Measurements from ENCODE around the gene ZMAT5.

The ZMAT5 gene

DNA sequence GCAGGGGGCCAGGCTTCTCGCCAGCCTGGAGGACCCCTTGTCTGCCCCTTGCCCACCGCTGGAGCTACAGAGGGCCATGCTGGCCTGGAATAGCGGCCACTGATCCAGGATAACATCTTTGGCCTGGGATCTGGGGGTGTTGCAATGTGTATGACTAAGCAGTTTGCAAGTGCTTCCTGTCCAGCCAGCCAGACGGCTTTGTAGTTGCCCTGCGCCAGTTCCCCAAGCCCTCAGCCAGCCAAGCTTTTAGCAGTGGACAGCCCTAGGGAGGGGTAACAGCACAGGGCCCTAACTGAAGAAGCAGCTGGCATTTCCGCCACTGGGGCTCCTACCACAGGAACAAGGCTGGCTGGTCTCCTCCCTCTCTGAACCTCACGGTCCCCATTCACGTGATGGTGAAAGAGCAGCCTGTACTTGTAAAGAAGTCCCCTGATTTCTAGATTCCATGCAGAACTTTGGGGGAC lies 32.4 kb upstream of the ZMAT5 start:
- H3K36me3 Mint-ChIP-seq (ENCODE audit: insufficient read depth): peaks cover 36% of the 10 kb centered on the region

DNA sequence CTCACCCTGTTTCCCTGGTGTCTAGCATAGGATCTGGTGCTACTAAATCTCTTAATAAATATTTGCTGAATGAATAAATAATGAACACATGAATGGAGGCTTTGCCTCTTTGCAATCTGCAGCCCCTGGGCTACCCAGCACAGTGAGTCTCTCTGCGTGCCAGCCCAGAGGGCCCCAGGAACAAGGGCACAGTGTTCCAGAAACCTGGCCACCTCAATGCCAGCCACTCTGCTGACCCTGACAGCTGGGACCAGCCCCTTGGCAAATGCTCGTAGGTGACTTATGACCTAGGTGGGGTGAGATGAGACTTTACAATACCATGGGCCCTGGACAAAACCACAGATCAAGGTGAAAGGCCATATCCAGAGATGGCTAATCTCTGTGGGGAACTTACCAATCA lies 32.0 kb upstream of the ZMAT5 start:
- H3K9me3 Mint-ChIP-seq: no peaks in the 10 kb centered on the region
- no peak for DNase-seq (ENCODE audit: low spot score in 2 of 2)

More for the DNA sequence above, 32.4 kb upstream of the ZMAT5 start:
- Mint-ChIP-seq H3K4me1 (no peaks in the 10 kb centered on the region), H3K9me3 (no peaks in the 10 kb centered on the region), H3K27me3 (no peaks in the 10 kb centered on the region), H3K27ac (ENCODE audit: low read depth) (no peak overlapping the region), H3K4me3 (no peak overlapping the region)
- DNase-seq (ENCODE audit: low spot score in 2 of 2) (no peak), ATAC-seq (replicated peaks; ENCODE audit: extremely low read depth, poor library complexity, severe bottlenecking) (no peak)

GRCh38 chr22:29798318-29798717 lies 31.5 kb upstream of the ZMAT5 start:
- no peaks in the 10 kb centered on the region for H3K4me1 Mint-ChIP-seq
- no peaks in the 10 kb centered on the region for H3K9me3 Mint-ChIP-seq
- no peaks in the 10 kb centered on the region for H3K27me3 Mint-ChIP-seq
- ATAC-seq (replicated peaks; ENCODE audit: extremely low read depth, poor library complexity, severe bottlenecking) (no peak), DNase-seq (ENCODE audit: low spot score in 2 of 2) (no peak)
- no peak overlapping the region for H3K4me3 Mint-ChIP-seq
- peaks cover 33% of the 10 kb centered on the region for H3K36me3 Mint-ChIP-seq (ENCODE audit: insufficient read depth)
- no peak overlapping the region for H3K27ac Mint-ChIP-seq (ENCODE audit: low read depth)

More for the DNA sequence above, 32.0 kb upstream of the ZMAT5 start:
- no peak for ATAC-seq (replicated peaks; ENCODE audit: extremely low read depth, poor library complexity, severe bottlenecking)
- H3K27me3 Mint-ChIP-seq: no peaks in the 10 kb centered on the region
- H3K4me1 Mint-ChIP-seq: no peaks in the 10 kb centered on the region
- H3K4me3 Mint-ChIP-seq: no peak overlapping the region
- H3K36me3 Mint-ChIP-seq (ENCODE audit: insufficient read depth): peaks cover 34% of the 10 kb centered on the region
- H3K27ac Mint-ChIP-seq (ENCODE audit: low read depth): no peak overlapping the region

GRCh38 chr22:29797351-29797750 lies 30.5 kb upstream of the ZMAT5 start:
- Mint-ChIP-seq H3K4me1 (no peaks in the 10 kb centered on the region), H3K27ac (ENCODE audit: low read depth) (no peak overlapping the region), H3K27me3 (no peaks in the 10 kb centered on the region), H3K9me3 (no peaks in the 10 kb centered on the region), H3K36me3 (ENCODE audit: insufficient read depth) (peaks cover 36% of the 10 kb centered on the region), H3K4me3 (no peak overlapping the region)
- ATAC-seq (replicated peaks; ENCODE audit: extremely low read depth, poor library complexity, severe bottlenecking) (no peak), DNase-seq (ENCODE audit: low spot score in 2 of 2) (no peak)

DNA sequence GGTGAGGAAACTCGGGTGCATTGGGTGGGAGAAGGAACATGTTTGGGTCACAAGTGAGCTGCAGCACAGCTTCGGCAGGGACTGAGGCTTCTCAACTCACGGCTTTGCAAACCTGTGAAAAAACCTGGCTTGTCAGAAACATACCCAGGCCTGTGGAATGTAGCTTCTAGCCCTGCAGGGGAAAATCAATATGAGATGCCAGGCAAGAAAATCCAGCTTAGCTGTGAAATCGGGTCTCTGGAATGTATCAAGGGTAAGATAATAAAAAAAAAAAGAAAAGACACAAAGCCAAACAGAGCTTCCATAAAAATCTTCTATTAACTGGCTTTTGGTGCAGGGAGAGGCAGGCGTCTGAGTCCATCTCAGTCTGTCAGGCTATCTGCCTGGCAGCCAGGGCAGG lies 28.9 kb upstream of the ZMAT5 start:
- Mint-ChIP-seq H3K27ac (ENCODE audit: low read depth) (no peak overlapping the region), H3K27me3 (no peaks in the 10 kb centered on the region), H3K36me3 (ENCODE audit: insufficient read depth) (peaks cover 34% of the 10 kb centered on the region), H3K9me3 (no peaks in the 10 kb centered on the region), H3K4me1 (no peaks in the 10 kb centered on the region), H3K4me3 (no peak overlapping the region)
- ATAC-seq (replicated peaks; ENCODE audit: extremely low read depth, poor library complexity, severe bottlenecking): no peak
- DNase-seq (ENCODE audit: low spot score in 2 of 2): no peak

DNA sequence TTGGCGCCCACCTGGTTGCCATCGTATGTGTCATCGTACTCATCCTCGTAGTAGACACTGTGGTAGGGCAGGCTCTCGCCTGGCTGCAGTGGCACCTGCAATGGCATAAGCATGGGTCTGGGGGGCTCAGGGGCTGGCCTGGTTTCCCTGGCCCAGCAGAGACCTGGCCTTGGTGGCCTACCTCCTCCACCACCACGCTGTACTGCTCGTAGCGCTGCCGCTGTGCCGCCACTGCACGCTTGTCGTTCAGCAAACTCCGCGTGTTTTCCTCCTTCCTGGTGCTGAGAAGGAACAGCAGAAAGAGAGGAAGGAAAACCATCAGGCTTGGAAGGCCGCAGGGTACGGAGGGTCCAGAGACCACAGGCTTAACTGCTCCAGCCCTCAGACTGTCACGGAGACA lies 26.6 kb upstream of the ZMAT5 start:
- Mint-ChIP-seq H3K4me3 (no peak overlapping the region), H3K36me3 (ENCODE audit: insufficient read depth) (peaks cover 33% of the 10 kb centered on the region), H3K9me3 (no peaks in the 10 kb centered on the region), H3K27ac (ENCODE audit: low read depth) (no peak overlapping the region), H3K4me1 (no peaks in the 10 kb centered on the region), H3K27me3 (no peaks in the 10 kb centered on the region)
- ATAC-seq (replicated peaks; ENCODE audit: extremely low read depth, poor library complexity, severe bottlenecking): no peak
- DNase-seq (ENCODE audit: low spot score in 2 of 2): no peak

GRCh38 chr22:29790061-29790460 lies 23.3 kb upstream of the ZMAT5 start:
- ATAC-seq (replicated peaks; ENCODE audit: extremely low read depth, poor library complexity, severe bottlenecking): no peak
- no peak overlapping the region for H3K4me3 Mint-ChIP-seq

GRCh38 chr22:29788339-29789279 lies 21.8 kb upstream of the ZMAT5 start:
- Mint-ChIP-seq H3K27me3 (no peaks in the 10 kb centered on the region), H3K4me3 (no peak overlapping the region), H3K36me3 (ENCODE audit: insufficient read depth) (peaks cover 26% of the 10 kb centered on the region), H3K27ac (ENCODE audit: low read depth) (no peak overlapping the region), H3K9me3 (no peaks in the 10 kb centered on the region), H3K4me1 (no peaks in the 10 kb centered on the region)
- DNase-seq (ENCODE audit: low spot score in 2 of 2) (no peak), ATAC-seq (replicated peaks; ENCODE audit: extremely low read depth, poor library complexity, severe bottlenecking) (no peak)

More at GRCh38 chr22:29790061-29790460, 23.3 kb upstream of the ZMAT5 start:
- Mint-ChIP-seq H3K27ac (ENCODE audit: low read depth) (no peak overlapping the region), H3K36me3 (ENCODE audit: insufficient read depth) (peaks cover 29% of the 10 kb centered on the region), H3K27me3 (no peaks in the 10 kb centered on the region), H3K9me3 (no peaks in the 10 kb centered on the region), H3K4me1 (no peaks in the 10 kb centered on the region)
- DNase-seq (ENCODE audit: low spot score in 2 of 2): no peak

DNA sequence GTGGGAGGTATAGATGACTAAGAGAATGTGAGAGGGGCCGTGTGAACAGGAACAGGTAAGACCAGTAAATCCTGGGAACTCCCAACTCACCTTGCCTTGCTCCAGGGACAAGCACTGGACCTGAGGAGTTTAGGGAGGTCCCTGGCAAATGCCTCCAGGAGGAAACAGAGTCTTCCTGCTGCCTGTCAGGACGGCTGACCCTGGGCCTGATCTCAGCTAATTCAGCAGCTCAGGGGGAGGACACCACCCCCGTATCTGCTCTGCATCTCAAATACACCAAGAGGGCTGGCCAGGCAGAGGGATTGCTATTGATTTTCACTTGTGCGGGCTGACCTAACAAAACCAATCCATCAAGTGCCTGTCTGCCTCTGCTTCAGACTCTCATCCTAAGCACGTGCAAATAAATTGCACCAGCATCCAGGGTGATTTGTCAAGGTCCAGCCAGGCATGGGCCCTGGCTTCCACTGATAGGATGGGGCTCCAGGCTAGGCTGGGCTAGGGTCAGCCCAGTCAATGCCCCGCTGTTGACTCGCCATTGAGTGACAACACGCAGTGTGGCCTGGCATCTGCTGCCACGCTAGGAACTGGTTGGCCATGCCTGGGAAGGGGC lies 20.7 kb upstream of the ZMAT5 start:
- H3K9me3 Mint-ChIP-seq: no peaks in the 10 kb centered on the region
- ATAC-seq (replicated peaks; ENCODE audit: extremely low read depth, poor library complexity, severe bottlenecking): no peak
- H3K27me3 Mint-ChIP-seq: no peaks in the 10 kb centered on the region
- no peak overlapping the region for H3K4me3 Mint-ChIP-seq
- H3K36me3 Mint-ChIP-seq (ENCODE audit: insufficient read depth): peaks cover 21% of the 10 kb centered on the region
- DNase-seq (ENCODE audit: low spot score in 2 of 2): no peak
- no peak overlapping the region for H3K27ac Mint-ChIP-seq (ENCODE audit: low read depth)
- no peaks in the 10 kb centered on the region for H3K4me1 Mint-ChIP-seq

DNA sequence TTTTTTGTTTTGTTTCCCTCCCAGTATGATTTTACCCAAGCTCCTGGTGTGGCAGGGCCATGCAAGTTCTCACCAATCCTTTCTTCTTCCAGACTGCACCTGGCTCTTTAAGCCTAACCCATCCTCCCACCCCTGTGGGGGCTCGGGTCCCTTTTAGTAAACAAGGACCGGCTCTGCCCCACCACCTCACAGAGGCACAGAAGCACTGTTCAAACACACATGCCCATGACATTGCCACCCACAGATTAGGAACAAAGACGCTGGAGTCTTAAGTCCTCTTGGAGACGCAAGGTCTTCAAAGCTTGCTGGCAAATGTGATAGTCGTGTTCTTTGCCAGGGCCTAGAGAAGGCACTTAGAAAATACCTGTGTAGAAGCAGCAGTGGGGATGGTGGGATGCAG lies 19.2 kb upstream of the ZMAT5 start:
- no peaks in the 10 kb centered on the region for H3K27me3 Mint-ChIP-seq
- DNase-seq (ENCODE audit: low spot score in 2 of 2): no peak
- H3K4me3 Mint-ChIP-seq: no peak overlapping the region
- H3K4me1 Mint-ChIP-seq: no peaks in the 10 kb centered on the region
- H3K27ac Mint-ChIP-seq (ENCODE audit: low read depth): no peak overlapping the region
- no peak for ATAC-seq (replicated peaks; ENCODE audit: extremely low read depth, poor library complexity, severe bottlenecking)
- no peaks in the 10 kb centered on the region for H3K9me3 Mint-ChIP-seq
- H3K36me3 Mint-ChIP-seq (ENCODE audit: insufficient read depth): peaks cover 15% of the 10 kb centered on the region

- no peak for ATAC-seq (replicated peaks; ENCODE audit: extremely low read depth, poor library complexity, severe bottlenecking)
- no peak overlapping the region for H3K4me3 Mint-ChIP-seq
- no peaks in the 10 kb centered on the region for H3K27me3 Mint-ChIP-seq
- no peak for DNase-seq (ENCODE audit: low spot score in 2 of 2)
- H3K9me3 Mint-ChIP-seq: no peaks in the 10 kb centered on the region
- no peaks in the 10 kb centered on the region for H3K4me1 Mint-ChIP-seq
- peak overlapping the region; percentile 16 for H3K27ac Mint-ChIP-seq (ENCODE audit: low read depth)
- H3K36me3 Mint-ChIP-seq (ENCODE audit: insufficient read depth): peaks cover 7% of the 10 kb centered on the region
Observed at GRCh38 chr22:29784451-29785361, 17.9 kb upstream of the ZMAT5 start.

GRCh38 chr22:29782061-29782845 lies 15.4 kb upstream of the ZMAT5 start:
- H3K27ac Mint-ChIP-seq (ENCODE audit: low read depth): no peak overlapping the region
- no peaks in the 10 kb centered on the region for H3K4me1 Mint-ChIP-seq
- DNase-seq (ENCODE audit: low spot score in 2 of 2) (no peak), ATAC-seq (replicated peaks; ENCODE audit: extremely low read depth, poor library complexity, severe bottlenecking) (no peak)
- H3K27me3 Mint-ChIP-seq: no peaks in the 10 kb centered on the region
- H3K9me3 Mint-ChIP-seq: no peaks in the 10 kb centered on the region
- no peaks in the 10 kb centered on the region for H3K36me3 Mint-ChIP-seq (ENCODE audit: insufficient read depth)
- no peak overlapping the region for H3K4me3 Mint-ChIP-seq

Data from central memory CD8-positive, alpha-beta T cell (primary cell).